Smooth muscle cell (in vitro differentiated cells): ENCODE data around the gene PHB1. TPM values are rescaled to one million over a fixed set of nuclear protein-coding genes. Genes with fewer than 3 reads are reported as not detected.

Experiments used
- DNase-seq: peaks from one replicate; lab custom pipeline; 2025; ENCODE audit not compliant: unreplicated experiment; lab: John Stamatoyannopoulos, UW
- H2AFZ ChIP-seq: fragments of 200-600 bp; sonication (generic); 2 replicates; pipeline ENCODE4 v1.6.0; 2016; ENCODE audit warnings: antibody characterized with exemption, low read depth, mild to moderate bottlenecking
- H3F3A ChIP-seq: fragments of 200-600 bp; sonication (generic); 2 replicates; pipeline ENCODE4 v1.6.0; 2017; ENCODE audit warnings: antibody characterized with exemption, low read depth
- H3K27ac ChIP-seq: fragments of 200-600 bp; sonication (generic); 2 replicates; pipeline ENCODE4 v1.5.1; 2016; ENCODE audit warnings: low read depth, mild to moderate bottlenecking
- H3K27me3 ChIP-seq: fragments of 200-600 bp; sonication (generic); 2 replicates; pipeline ENCODE4 v1.6.1; 2016; ENCODE audit warnings: low read depth, mild to moderate bottlenecking
- H3K36me3 ChIP-seq: fragments of 200-600 bp; sonication (generic); 2 replicates; pipeline ENCODE4 v1.5.1; 2016; ENCODE audit warnings: low read depth
- H3K4me1 ChIP-seq: fragments of 200-600 bp; sonication (generic); 2 replicates; pipeline ENCODE4 v1.5.1; 2016; ENCODE audit warnings: low read depth
- H3K4me2 ChIP-seq: fragments of 200-600 bp; sonication (generic); 2 replicates; pipeline ENCODE4 v1.6.0; 2016; ENCODE audit warnings: mild to moderate bottlenecking
- H3K4me3 ChIP-seq: fragments of 200-600 bp; sonication (generic); 2 replicates; pipeline ENCODE4 v1.5.1; 2016; ENCODE audit warnings: mild to moderate bottlenecking
- H3K79me2 ChIP-seq: fragments of 200-600 bp; sonication (generic); 2 replicates; pipeline ENCODE4 v1.6.0; 2016; ENCODE audit warnings: low read depth, mild to moderate bottlenecking
- H3K9ac ChIP-seq: fragments of 200-600 bp; sonication (generic); 2 replicates; pipeline ENCODE4 v1.6.0; 2016; ENCODE audit warnings: low read depth
- H3K9me3 ChIP-seq: fragments of 200-600 bp; sonication (generic); replicated peaks from 2 replicates; pipeline ENCODE4 v1.5.1; 2016; ENCODE audit warnings: low read depth
- H4K20me1 ChIP-seq: fragments of 200-600 bp; sonication (generic); 2 replicates; pipeline ENCODE4 v1.6.0; 2016; ENCODE audit warnings: low read depth
- CTCF ChIP-seq: fragments of 200-600 bp; sonication (generic); IDR thresholded peaks from 2 replicates; pipeline ENCODE4 v1.5.1; 2017; ENCODE audit warnings: borderline replicate concordance, mild to moderate bottlenecking, antibody characterized with exemption; ENCODE audit not compliant: insufficient read depth, poor library complexity, severe bottlenecking
- WGBS: methylation state at CpG from one replicate; pipeline ENCODE4 v1.1.7; 2016; ENCODE audit warnings: low lambda C conversion rate; 5-methylcytosine and 5-hydroxymethylcytosine counted together
- polyA plus RNA-seq: library from polyadenylated mRNA; unstranded; fragments of >200 nt; fragmentation: Nextera tagmentation; extraction: Ambion mirVana; gene quantifications from 2 replicates; pipeline ENCODE4 v1.2.1, GENCODE V29; 2016
- total RNA-seq: library from RNA; depleted of rRNA; stranded (reverse); fragments of >200 nt; gene quantifications from 2 replicates; pipeline ENCODE4 v1.2.3, GENCODE V29; 2014

PHB1 gene
- total and polyA plus RNA-seq, 2 experiments from 2014 or later, result 90.1 to 184 TPM

GRCh38 chr17:49403514-49404289, 11.0 kb downstream of the PHB1 start:
- no peaks in the 10 kb centered on the region for H3K4me1 ChIP-seq
- H3K27ac ChIP-seq, result no peak overlapping the region
- H2AFZ ChIP-seq, result no peak overlapping the region
- no peaks in the 10 kb centered on the region for H3K79me2 ChIP-seq
- peaks cover 12% of the 10 kb centered on the region for H3K36me3 ChIP-seq
- 97% methylated on average over 10 of the region's 10 CpGs for WGBS
- DNase-seq, result no peak
- H3K9ac ChIP-seq, result no peak overlapping the region
- TF ChIP-seq CTCF, result no peak
- H3K4me3 ChIP-seq, result no peak overlapping the region
- no peaks in the 10 kb centered on the region for H3F3A ChIP-seq
- H3K27me3 ChIP-seq, result no peaks in the 10 kb centered on the region
- H4K20me1 ChIP-seq, result no peaks in the 10 kb centered on the region
- H3K9me3 ChIP-seq, result no peaks in the 10 kb centered on the region
- H3K4me2 ChIP-seq, result no peak overlapping the region

- H4K20me1 ChIP-seq, result no peaks in the 10 kb centered on the region
- H2AFZ ChIP-seq, result no peak overlapping the region
- no peaks in the 10 kb centered on the region for H3K27me3 ChIP-seq
- no peaks in the 10 kb centered on the region for H3K9me3 ChIP-seq
- no peak overlapping the region for H3K9ac ChIP-seq
- H3K79me2 ChIP-seq, result no peaks in the 10 kb centered on the region
- peaks cover 12% of the 10 kb centered on the region for H3K36me3 ChIP-seq
- H3K4me1 ChIP-seq, result no peaks in the 10 kb centered on the region
- H3K4me2 ChIP-seq, result no peak overlapping the region
- no peak for TF ChIP-seq CTCF
- WGBS, result 97% methylated on average over 6 of the region's 6 CpGs
- no peak for DNase-seq
- H3K4me3 ChIP-seq, result no peak overlapping the region
- no peaks in the 10 kb centered on the region for H3F3A ChIP-seq
- no peak overlapping the region for H3K27ac ChIP-seq
Observed at GRCh38 chr17:49402706-49403105, 12.0 kb downstream of the PHB1 start.

- Histone ChIP-seq H4K20me1 (no peaks in the 10 kb centered on the region), H3K9me3 (no peaks in the 10 kb centered on the region), H3K4me2 (no peak overlapping the region), H3K36me3 (peaks cover 11% of the 10 kb centered on the region), H3K9ac (no peak overlapping the region), H3F3A (no peaks in the 10 kb centered on the region), H3K27me3 (no peaks in the 10 kb centered on the region), H3K27ac (no peak overlapping the region), H3K79me2 (no peaks in the 10 kb centered on the region), H2AFZ (no peak overlapping the region), H3K4me3 (no peak overlapping the region), H3K4me1 (no peaks in the 10 kb centered on the region)
- no peak for TF ChIP-seq CTCF
- no peak for DNase-seq
- 88% methylated on average over 6 of the region's 6 CpGs for WGBS
Observed at GRCh38 chr17:49401971-49402611, 12.6 kb downstream of the PHB1 start.
